Hematopoietic multipotent progenitor cell treated with erythropoietin and hydrocortisone succinate and interleukin-3 and kit ligand, for 6 days (in vitro differentiated cells): ENCODE data around the gene MEIG1.
"Not testable (repeated sequence)": the region's sequence is repeated elsewhere in the genome, so short reads cannot be mapped to it uniquely, and the experiment has no call there.

Experiments used
- DNase-seq: peaks from one replicate; pipeline ENCODE4 v3.0.0-alpha.2; 2015

The MEIG1 gene

DNA sequence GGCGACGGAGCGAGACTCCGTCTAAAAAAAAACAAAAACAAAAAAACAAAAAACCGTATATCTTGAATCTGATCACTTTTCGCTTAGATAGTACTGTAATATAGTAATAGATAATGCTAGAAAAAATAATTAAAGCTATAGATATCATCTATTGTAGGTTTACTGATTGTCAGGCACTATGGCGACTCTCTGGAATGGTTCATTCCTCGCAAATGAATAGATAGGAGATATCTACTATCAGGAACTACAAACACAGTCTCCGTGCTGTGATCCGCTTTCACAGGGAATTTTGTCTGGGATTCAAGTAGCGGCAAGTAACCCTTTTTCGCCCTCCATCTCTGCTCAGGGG lies 342 bp upstream of the MEIG1 start:
- DNase-seq: no peak

DNA sequence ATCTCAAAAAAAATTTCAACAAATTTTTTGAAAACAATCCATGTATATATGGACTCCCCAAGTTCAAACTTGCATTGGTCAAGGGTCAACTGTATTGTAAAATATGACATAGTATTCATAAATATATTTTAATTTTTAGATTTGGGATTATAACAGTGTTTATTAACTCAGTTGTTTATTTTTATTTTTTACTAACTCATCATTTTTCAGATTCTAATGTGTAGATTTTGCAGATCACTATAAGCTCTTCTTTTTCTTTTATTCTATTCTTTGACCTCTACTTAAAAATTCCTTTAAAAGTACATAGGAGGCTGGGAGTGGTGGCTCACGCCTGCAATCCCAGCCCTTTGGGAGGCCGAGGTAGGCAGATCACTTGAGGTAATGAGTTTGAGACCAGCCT lies 8.7 kb downstream of the MEIG1 start:
- DNase-seq: no peak

DNA sequence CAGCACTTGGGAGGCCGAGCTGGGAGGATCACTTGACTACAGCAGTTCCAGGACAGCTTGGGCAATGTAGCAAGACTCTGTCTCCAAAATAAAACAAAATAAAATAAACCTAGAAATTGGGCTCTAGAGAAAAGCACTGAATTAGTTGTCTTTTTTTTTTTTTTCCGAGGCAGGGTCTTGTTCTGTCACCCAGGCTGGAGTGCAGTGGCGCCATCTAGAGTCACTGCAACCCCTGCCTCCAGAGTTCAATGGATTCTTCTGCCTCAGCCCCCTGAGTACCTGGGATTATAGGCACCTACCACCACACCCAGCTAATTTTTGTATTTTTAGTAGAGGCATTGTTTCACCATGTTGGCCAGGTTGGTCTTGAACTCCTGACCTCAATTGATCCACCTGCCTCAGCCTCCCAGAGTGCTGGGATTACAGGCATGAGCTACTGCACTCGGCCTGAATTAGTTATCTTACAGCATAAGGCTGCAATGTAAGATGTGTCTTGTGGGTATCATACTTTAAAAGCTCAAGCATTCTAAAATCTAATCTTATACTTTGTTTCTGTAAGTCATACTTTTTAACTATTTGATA lies 12.8 kb downstream of the MEIG1 start:
- DNase-seq: peak; percentile 65

DNA sequence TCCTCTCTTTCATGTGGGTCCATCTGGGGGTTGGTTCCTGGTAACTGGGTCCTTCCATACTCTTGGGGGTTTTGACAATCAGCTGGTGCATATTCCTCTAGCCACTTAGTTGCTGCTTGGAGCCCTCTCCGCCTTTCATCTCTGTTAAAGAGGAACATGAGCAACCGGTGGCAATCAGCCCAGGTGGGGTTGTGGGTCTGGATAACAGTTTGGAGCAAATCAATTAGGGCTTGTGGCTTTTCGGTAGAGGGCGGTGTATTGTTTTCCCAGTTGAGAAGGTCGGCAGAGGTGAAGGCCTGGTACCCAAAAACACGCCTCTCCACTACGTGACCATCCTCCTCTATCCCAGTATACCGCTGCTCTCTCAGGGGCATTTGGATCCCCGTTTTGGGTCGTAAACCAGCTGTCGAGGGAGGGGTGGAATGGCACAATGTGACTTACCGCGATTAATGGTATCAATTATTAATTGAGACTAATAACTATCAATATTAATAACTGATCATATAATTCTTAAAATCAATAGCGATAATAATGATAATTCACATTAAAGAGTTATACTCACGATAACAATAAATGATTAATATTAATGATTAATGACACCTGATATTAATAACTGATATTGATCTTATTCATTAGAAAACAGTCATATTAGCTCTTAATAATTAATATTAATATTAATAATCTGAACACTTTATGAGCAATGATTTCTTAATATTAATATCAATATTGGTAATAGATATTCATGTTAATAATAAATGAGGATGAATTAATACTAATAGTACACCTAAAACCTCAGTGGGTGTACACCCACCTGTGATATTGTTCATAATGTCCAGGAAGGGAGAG lies 15.2 kb downstream of the MEIG1 start:
- not testable (repeated sequence) for DNase-seq

DNA sequence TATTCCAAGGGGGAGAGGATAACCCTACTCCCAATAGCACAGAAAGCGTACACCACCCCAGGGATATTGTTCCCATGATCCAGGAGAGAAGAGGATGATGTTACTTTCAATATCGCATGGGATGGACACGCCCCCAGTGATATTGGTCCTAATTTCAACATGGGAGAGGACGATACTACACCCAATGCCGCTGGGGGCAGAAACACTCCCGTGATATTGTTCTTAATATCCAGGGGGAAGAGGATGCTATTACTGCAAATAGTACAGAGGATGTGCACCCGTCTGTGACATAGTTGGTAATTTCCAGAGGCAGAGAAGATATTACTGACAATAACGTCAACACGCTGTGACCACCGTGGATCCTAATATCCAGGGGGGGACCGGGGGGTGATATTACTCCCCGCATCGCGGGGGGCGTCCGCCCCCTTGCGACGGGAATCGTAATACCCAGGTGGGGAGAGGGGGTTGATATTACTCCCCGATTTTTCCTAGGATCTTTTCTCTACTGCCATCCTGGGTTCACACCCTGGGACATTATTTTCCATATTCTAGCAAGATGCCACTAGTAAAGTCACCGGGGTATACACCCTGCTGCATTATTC lies 16.6 kb downstream of the MEIG1 start:
- DNase-seq: no peak

DNA sequence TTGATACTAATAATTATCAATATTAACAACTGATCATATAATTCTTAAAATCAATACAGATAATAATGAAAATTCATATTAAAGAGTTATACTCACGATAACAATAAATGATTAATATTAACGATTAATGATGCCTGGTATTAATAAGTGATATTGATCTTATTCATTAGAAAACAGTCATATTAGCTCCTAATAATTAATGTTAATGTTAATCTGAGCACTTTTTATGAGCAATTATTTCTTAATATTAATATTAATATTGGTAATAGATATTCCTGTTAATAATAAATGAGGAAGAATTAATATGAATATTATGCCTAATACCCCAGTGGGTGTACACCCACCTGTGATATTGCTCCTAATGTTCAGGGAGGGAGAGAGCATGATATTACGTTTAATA lies 23.6 kb downstream of the MEIG1 start:
- DNase-seq: no peak

DNA sequence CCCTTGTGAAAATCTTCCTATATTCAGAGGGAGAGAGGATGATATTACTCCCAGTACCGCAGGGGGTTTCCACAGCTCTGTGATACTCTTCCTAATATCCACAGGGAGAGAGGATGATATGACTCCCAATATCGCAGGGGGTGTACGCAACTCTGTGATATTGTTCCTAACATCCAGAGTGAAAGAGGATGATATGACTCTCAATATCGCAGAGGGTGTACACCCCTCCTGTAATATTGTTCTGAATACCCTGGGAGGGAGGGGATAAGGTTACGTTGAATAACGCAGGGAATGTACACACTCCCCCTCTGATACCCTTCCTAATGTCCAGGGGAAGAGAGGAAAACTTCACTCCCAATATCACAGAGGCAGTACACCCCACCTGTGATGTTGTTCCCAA lies 30.4 kb downstream of the MEIG1 start:
- not testable (repeated sequence) for DNase-seq

DNA sequence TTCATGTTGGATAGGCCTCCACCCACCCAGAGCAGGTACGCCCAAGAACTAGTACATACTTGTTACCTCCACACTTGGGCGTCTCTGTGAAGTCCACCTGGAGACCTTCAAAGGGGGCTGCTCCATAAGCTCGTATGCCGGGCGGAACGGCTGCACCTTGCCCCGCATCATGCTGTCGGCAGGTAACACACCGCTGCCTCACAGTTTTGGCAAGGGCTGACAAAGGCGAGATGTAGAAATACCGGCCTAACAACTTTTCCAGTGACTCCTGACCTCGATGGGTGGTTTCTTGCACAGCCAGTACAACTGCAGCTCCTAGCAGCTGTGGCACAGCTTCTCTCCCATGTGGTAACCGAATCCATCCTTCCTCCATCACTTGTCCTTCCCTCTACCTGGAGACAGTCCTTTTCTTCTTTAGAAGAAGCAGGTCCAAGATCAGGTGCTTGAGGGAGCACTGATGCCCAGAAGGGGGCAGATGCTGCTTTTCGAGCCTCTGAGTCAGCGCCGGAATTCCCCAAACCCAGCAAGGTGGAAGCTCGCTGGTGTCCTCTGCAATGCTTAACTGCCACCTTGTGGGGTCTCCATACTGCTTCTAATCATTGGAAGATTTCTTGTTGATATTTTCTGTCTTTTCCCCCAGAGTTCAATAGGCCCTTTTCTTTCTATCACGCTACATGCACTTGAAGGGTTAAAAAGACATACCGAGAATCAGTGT lies 32.0 kb downstream of the MEIG1 start:
- DNase-seq: peak; percentile 22

DNA sequence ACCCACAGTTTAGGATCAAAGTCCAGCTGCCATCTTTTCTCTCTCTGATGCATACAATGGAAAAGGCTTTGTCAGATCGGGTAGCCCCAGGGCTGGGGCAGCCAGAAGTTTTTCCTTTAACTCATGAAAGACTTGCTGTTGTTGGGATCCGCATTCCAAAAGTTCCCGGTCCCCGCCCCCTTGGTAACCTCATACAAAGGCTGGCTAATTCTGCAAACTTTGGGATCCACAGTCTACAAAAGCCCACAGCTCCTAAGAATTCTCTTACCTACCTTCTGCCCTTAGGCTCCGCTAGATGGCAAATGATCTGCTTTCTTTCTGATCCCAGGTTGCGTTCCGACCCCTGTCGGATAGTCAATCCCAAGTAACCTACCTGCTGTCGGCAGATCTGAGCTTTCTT lies 33.1 kb downstream of the MEIG1 start:
- DNase-seq: not testable (repeated sequence)

DNA sequence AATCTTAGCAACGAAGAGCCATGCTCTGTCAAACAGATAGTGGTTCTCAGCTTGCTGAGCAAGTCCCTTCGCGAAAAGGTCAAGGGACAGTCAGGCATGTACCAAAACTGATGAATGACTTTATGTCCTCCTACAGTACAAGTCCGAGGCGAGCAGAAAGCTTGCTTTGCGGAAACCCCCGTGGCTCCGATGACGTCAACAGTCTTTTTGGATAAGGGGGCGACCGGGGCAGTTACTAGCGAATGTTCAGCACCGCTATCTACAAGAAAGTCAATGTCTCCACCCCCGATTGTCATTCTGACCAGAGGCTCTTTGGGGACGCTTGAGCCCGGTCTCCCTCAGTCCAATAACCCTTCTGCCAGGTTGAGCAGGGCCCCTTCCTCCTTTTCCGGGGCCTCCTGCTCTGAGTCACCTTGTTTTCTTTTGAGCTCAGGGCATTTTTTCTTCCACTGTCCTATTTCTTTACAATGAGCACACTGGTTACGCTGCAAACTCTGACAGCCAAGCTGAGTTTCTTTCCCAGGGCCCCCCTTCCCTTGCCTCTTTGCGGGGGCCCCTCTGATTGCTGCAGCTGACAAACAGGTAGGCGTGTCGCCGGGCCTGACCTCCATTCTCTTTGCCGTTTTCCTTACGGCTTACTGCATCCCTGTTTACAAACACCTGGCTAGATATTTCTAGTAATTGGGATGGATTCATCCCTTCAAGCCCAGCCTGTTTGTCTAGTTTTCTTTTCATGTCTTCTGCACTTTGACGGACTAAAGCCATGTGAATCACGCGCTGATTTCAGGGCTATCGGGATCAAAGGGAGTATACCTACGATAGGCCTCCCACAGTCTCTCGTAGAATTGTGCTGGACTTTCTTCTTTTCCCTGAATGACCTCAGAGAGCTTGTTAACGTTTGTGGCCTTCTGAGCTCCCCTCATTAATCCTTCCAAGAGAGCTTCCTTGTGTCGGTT lies 34.6 kb downstream of the MEIG1 start:
- DNase-seq: not testable (repeated sequence)

DNA sequence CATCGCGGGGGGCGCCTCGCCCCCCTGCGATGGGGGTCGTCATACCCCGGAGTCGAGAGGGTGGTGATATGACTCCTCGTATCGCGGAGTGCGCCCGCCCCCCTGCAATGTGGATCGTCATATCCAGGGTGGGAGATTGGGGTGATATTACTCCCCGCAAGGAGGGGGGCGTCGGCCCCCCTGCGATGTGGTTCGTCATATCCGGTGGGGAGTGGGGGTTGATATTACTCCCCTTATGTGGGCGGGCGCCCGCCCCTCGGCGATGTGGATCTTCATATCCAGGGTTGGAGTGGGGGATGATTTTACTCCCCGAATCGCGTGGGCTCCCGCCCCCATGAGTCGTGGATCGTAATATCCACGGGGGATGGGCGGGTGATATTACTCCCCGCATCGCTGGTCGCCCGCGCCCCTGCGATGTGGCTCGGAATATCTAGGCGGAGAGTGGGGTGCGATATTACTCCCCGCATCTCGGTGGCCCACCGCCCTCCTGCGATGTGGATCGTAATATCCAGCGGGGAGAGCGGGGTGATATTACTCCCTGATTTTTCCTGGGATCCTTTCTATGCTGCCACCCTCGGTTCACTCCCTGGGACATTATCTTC lies 36.9 kb downstream of the MEIG1 start:
- DNase-seq: no peak

DNA sequence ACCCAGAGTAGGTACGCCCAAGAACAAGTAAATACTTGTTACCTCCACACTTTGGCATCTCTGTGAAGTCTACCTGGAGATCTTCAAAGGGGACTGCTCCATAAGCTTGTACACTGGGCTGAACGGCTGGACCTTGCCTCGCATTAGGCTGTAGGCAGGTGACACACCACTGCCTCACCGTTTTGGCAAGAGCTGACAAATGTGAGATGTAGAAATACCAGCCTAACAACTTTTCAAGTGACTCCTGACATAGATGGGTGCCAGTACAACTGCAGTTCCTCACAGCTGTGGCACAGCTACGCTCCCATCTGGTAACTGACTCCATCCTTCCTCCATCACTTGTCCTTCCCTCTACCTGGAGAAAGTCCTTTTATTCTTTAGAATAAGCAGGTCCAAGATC lies 54.3 kb downstream of the MEIG1 start:
- not testable (repeated sequence) for DNase-seq

DNA sequence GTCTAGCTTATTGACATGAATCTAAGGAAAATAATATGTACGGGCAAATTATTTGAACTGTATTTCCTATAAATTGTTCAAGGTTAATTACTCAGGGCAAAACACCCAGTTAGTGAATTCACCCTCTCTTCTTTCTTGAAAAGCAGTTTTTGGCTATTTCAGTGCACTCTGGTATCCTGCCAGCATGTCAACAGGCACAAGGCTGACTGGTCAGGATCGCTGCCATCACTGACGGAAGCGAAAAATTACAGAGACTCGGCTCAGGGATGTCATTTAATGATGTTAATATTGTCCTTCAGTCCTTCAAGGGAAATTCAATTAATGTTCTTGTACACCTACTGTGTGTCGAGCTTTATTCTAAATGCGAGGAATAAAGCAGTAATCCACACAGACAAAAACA lies 56.3 kb downstream of the MEIG1 start:
- no peak for DNase-seq

DNA sequence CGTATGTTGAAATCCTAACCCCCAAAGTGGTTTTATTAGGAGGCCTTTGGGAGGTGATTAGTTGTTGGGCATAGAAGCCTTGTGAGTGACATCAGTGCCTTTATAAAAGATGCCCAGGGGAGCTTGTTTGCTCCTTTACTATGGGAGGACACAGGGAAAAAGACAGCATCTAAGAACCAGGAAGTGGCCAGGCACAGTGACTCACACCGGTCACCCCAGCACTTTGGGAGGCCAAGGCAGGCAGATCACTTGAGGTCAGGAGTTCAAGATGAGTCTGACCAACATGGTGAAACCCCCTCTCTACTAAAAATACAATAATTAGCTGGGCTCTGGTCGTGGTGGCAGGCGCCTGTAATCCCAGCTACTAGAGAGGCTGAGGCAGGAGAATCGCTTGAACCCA lies 61.8 kb downstream of the MEIG1 start:
- DNase-seq: not testable (repeated sequence)
